ENCODE results near the gene PI4KA.

GRCh38 chr22:20783300-20783673 lies 75.3 kb downstream of the PI4KA start:
- TF ChIP-seq, protein P1, sequence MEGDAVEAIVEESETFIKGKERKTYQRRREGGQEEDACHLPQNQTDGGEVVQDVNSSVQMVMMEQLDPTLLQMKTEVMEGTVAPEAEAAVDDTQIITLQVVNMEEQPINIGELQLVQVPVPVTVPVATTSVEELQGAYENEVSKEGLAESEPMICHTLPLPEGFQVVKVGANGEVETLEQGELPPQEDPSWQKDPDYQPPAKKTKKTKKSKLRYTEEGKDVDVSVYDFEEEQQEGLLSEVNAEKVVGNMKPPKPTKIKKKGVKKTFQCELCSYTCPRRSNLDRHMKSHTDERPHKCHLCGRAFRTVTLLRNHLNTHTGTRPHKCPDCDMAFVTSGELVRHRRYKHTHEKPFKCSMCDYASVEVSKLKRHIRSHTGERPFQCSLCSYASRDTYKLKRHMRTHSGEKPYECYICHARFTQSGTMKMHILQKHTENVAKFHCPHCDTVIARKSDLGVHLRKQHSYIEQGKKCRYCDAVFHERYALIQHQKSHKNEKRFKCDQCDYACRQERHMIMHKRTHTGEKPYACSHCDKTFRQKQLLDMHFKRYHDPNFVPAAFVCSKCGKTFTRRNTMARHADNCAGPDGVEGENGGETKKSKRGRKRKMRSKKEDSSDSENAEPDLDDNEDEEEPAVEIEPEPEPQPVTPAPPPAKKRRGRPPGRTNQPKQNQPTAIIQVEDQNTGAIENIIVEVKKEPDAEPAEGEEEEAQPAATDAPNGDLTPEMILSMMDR (IDR thresholded peaks at IDR 0.05) = no peak
- TF ChIP-seq POLR2A (IDR thresholded peaks at IDR 0.05) (no peak), EP300 (IDR thresholded peaks at IDR 0.05) (no peak)

All from stomach (tissue), 4 donors.